Endothelial cell (in vitro differentiated cells): ENCODE data around the gene EGFL8. TPM values are rescaled to one million over a fixed set of nuclear protein-coding genes. Genes with fewer than 3 reads are reported as not detected.

Experiments used
- DNase-seq: peaks from one replicate; pipeline ENCODE4 v3.0.0; 2021; ENCODE audit warnings: low spot score
- H3K27ac Mint-ChIP-seq: one replicate; pipeline ENCODE4 v1.8.0; 2021; ENCODE audit warnings: mixed read lengths, inconsistent platforms; ENCODE audit not compliant: unreplicated experiment
- H3K27me3 Mint-ChIP-seq: one replicate; pipeline ENCODE4 v1.8.0; 2021; ENCODE audit warnings: mild to moderate bottlenecking, moderate library complexity, mixed read lengths, inconsistent platforms; ENCODE audit not compliant: unreplicated experiment
- H3K36me3 Mint-ChIP-seq: one replicate; pipeline ENCODE4 v1.8.0; 2021; ENCODE audit warnings: mild to moderate bottlenecking, low read depth, mixed read lengths, inconsistent platforms; ENCODE audit not compliant: unreplicated experiment
- H3K4me1 Mint-ChIP-seq: one replicate; pipeline ENCODE4 v1.8.0; 2021; ENCODE audit warnings: mild to moderate bottlenecking, mixed read lengths, inconsistent platforms; ENCODE audit not compliant: unreplicated experiment
- H3K4me3 Mint-ChIP-seq: one replicate; pipeline ENCODE4 v1.8.0; 2021; ENCODE audit warnings: mild to moderate bottlenecking, mixed read lengths, inconsistent platforms; ENCODE audit not compliant: unreplicated experiment
- H3K9me3 Mint-ChIP-seq: one replicate; pipeline ENCODE4 v1.8.0; 2021; ENCODE audit warnings: mixed read lengths, inconsistent platforms; ENCODE audit not compliant: unreplicated experiment
- total RNA-seq: library from RNA; stranded (reverse); fragmentation: NEBNext Ultra II Directional; extraction: Animal tissue kit (Norgen Biotek cat#: 25700); gene quantifications from one replicate; pipeline ENCODE4 v1.2.1, GENCODE V29; 2021; ENCODE audit not compliant: unreplicated experiment
- TF ChIP-seq, protein P1 (sequence below): fragments of 200-600 bp; sonication (generic); IDR thresholded peaks from one replicate; pipeline ENCODE4 v1.5.0; 2021; ENCODE audit warnings: antibody characterized with exemption; ENCODE audit not compliant: unreplicated experiment

EGFL8 gene
- total RNA-seq, 1 donor from 2014 or later = 37.4 TPM

DNA sequence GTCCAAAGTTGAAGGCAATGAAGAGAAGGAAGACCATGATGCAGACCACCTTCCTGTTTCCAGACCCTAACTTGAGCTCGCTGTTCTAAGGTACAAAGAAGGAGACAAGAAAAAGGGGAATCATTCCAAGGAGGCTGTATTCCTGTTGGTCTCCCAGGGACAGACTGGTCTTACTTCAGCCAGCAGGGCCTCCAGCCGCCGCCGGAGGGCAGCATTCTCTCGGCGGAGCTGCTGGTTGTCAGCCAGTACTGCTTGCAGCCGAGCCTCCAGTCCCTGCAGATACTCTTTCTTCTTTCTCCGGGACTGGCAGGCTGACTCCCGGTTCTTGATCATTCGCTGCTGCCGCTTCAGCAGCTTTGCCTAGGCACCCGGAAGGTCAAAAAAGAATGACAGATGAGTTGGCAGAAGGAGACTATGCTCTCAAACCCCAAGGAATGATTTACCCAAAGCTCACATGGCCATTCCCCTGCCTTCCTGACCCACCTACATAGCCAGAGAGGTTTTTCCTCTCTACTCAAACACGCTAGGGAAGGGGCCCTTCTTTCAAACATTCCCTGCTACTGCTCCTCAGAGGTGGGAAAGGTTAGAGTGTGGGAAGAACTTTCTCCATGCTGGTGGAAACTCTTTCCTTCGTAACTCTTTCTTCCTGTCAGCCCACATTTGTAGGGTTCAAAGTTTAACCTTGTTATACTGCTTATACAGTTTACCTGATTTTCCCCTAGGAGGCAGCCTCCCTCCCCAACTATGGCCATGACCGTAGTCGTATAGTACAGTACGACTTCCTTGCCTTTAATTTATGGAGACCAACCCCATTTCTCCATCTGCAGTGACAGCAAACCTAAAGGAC, 45.4 kb upstream of the EGFL8 start:
- peaks cover 5% of the 10 kb centered on the region for H3K4me1 Mint-ChIP-seq
- H3K9me3 Mint-ChIP-seq = no peaks in the 10 kb centered on the region
- peak; percentile 85 for DNase-seq
- peaks cover 30% of the 10 kb centered on the region for H3K36me3 Mint-ChIP-seq
- no peak overlapping the region for H3K4me3 Mint-ChIP-seq
- no peak overlapping the region for H3K27ac Mint-ChIP-seq
- TF ChIP-seq, protein P1, sequence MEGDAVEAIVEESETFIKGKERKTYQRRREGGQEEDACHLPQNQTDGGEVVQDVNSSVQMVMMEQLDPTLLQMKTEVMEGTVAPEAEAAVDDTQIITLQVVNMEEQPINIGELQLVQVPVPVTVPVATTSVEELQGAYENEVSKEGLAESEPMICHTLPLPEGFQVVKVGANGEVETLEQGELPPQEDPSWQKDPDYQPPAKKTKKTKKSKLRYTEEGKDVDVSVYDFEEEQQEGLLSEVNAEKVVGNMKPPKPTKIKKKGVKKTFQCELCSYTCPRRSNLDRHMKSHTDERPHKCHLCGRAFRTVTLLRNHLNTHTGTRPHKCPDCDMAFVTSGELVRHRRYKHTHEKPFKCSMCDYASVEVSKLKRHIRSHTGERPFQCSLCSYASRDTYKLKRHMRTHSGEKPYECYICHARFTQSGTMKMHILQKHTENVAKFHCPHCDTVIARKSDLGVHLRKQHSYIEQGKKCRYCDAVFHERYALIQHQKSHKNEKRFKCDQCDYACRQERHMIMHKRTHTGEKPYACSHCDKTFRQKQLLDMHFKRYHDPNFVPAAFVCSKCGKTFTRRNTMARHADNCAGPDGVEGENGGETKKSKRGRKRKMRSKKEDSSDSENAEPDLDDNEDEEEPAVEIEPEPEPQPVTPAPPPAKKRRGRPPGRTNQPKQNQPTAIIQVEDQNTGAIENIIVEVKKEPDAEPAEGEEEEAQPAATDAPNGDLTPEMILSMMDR = peak; percentile 55
- peaks cover 9% of the 10 kb centered on the region for H3K27me3 Mint-ChIP-seq

DNA sequence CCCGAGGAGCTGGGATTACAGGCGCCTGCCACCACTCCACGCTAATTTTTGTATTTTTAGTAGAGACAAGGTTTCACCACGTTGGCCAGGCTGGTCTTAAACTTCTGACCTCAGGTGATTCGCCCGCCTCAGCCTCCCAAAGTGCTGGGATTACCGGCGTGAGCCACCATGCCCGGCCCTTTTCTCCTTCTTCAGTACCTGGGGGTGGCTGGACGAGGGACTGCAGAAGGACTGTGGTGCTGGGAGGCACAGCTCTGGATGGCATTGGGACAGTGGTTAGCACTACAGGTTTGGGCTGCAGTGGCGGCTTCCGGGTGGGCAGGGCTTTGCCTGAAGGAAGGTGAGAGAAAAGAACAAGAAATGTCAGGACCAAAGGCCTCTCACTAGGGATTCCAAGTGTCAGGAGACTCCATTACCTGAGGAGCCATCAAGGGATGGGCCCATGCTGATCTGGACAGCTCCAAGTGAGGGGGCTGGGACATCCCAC, 43.8 kb upstream of the EGFL8 start:
- Mint-ChIP-seq H3K27ac (no peak overlapping the region), H3K4me3 (no peak overlapping the region), H3K4me1 (peaks cover 9% of the 10 kb centered on the region), H3K27me3 (peaks cover 9% of the 10 kb centered on the region), H3K36me3 (peaks cover 33% of the 10 kb centered on the region), H3K9me3 (no peaks in the 10 kb centered on the region)
- no peak for DNase-seq
- TF ChIP-seq, protein P1 = no peak

DNA sequence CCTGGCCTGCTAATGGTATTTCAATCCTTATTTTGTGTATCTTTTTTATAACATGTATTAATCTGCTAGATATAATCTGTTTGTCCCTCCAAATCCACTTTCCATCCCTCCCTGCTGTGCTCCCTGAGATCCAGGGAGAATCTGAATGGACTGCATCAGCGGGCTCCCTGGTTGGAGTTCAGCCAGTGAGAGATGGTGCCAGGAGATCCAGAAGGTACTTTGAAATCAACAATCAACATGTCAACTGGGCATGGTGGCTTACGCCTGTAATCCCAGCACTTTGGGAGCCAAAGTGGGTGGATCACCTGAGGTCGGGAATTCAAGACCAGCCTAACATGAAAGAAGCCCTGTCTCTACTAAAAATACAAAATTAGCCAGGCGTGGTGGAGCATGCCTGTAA, 40.7 kb upstream of the EGFL8 start:
- TF ChIP-seq, protein P1 = no peak
- Mint-ChIP-seq H3K4me3 (peak overlapping the region; percentile 65), H3K27ac (no peak overlapping the region), H3K36me3 (peaks cover 35% of the 10 kb centered on the region), H3K4me1 (peaks cover 33% of the 10 kb centered on the region), H3K27me3 (peaks cover 10% of the 10 kb centered on the region), H3K9me3 (no peaks in the 10 kb centered on the region)
- no peak for DNase-seq

DNA sequence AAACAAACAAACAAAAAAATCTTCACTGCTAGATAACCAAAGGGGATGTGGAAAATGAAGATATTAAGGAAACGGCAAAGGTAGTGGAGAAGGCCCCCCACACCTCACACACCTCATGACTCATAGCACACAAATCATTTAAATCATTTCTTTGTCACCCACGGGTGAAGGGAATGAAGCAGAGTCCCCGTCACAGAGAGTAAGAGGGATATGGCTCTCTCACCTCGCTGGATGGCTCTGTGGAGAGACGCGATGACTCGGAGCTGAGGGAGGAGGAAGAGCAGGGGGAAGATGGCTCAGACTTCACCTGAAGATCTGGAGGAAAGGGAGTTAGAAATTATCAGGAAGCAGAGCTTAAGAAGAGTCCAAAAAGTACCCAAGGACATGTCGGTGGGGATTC, 37.5 kb upstream of the EGFL8 start:
- peaks cover 17% of the 10 kb centered on the region for H3K36me3 Mint-ChIP-seq

DNA sequence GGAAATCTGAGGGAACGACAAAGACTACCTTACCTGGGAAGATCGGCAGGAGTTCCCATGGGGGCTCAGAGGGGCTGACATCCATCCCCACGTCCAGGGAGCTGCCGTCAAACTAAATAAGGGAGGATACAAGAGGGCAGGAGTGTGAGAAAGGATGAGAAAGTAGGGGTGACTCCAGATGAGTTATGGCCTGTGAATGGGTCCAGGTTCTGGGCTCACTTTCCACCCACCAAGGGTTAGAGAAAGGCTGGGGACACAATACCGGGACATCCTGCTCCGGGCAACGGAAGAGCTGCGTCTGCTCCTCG, 37.0 kb upstream of the EGFL8 start:
- peaks cover 12% of the 10 kb centered on the region for H3K36me3 Mint-ChIP-seq
- peak overlapping the region; percentile 97 for H3K27ac Mint-ChIP-seq
- no peak for DNase-seq
- H3K27me3 Mint-ChIP-seq = peaks cover 6% of the 10 kb centered on the region
- TF ChIP-seq, protein P1 = no peak
- H3K9me3 Mint-ChIP-seq = no peaks in the 10 kb centered on the region
- H3K4me3 Mint-ChIP-seq = peak overlapping the region; percentile 98
- peaks cover 34% of the 10 kb centered on the region for H3K4me1 Mint-ChIP-seq

More for the DNA sequence above, 37.5 kb upstream of the EGFL8 start:
- H3K4me1 Mint-ChIP-seq = peaks cover 37% of the 10 kb centered on the region
- DNase-seq = no peak
- TF ChIP-seq, protein P1 = no peak
- H3K4me3 Mint-ChIP-seq = peak overlapping the region; percentile 98
- H3K27ac Mint-ChIP-seq = peak overlapping the region; percentile 97
- H3K9me3 Mint-ChIP-seq = no peaks in the 10 kb centered on the region
- H3K27me3 Mint-ChIP-seq = peaks cover 6% of the 10 kb centered on the region
